SIG-M5 (cell line): ENCODE measurements around the gene PUS1.
"Not testable (repeated sequence)": the region's sequence is repeated elsewhere in the genome, so short reads cannot be mapped to it uniquely, and the experiment has no call there.

Experiments
- DNase-seq: peaks from one replicate; lab custom pipeline; 2025; lab: John Stamatoyannopoulos, UW

PUS1 gene

GRCh38 chr12:131938082-131938481, 9.0 kb downstream of the PUS1 start:
- DNase-seq = no peak

- no peak for DNase-seq
Observed at GRCh38 chr12:131939007-131939406, 9.9 kb downstream of the PUS1 start.

DNA sequence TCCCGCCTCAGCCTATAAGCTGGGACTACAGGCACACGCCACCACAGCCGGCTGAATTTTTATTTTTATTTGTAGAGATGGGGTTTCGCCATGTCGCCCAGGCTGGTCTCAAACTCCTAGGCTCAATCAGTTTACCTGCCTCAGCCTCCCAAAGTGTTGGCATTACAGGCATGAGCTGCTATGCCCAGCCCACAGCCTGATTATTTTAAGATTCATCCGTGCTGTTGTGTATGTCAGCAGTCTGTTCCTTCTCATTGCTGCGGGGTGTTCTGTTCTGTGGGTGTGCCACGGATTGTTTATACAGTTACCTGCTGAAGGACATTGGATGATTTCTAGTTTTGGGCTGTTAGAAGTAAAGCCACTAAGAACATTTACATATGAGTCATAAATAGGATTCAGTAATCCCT, 11.1 kb downstream of the PUS1 start:
- DNase-seq = no peak

DNA sequence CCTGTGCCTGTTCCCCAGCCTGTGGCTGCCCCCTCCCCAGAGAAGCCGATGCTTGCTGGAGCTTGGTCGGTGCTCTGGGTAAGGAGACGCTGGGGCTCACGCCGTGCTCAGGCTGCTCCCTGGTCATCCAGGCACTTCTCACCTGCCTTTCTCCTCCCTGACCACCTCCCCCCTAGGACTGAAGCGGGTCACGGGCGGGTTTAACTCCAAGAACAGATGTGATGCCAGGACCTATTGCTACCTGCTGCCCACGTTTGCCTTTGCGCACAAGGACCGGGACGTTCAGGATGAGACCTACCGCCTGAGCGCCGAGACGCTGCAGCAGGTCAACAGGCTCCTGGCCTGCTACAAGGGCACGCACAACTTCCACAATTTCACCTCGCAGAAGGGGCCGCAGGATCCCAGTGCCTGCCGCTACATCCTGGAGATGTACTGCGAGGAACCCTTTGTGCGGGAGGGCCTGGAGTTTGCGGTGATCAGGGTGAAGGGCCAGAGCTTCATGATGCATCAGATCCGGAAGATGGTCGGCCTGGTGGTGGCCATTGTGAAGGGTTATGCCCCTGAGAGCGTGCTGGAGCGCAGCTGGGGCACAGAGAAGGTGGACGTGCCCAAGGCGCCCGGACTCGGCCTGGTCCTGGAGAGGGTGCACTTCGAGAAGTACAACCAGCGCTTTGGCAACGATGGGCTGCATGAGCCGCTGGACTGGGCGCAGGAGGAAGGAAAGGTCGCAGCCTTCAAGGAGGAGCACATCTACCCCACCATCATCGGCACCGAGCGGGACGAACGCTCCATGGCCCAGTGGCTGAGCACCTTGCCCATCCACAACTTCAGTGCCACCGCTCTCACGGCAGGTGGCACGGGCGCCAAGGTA, 12.3 kb downstream of the PUS1 start:
- DNase-seq = no peak

DNA sequence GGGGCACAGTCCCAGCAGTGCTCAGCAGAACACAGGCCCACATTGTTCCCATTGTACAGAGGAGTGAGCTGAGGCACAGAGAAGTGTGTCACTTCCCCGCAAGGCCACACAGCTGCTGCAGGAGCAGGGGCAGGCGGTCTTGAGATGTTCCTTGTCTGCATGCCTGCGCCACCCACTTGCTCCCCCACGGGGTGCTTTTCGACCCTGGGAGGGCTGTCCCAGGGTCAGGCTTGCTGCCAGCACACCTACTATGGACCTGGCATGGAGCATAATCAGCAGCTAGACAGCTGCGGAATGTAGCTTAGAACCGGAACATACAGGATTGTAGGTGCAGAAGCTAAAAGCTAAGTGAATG, 12.9 kb downstream of the PUS1 start:
- DNase-seq = no peak

DNA sequence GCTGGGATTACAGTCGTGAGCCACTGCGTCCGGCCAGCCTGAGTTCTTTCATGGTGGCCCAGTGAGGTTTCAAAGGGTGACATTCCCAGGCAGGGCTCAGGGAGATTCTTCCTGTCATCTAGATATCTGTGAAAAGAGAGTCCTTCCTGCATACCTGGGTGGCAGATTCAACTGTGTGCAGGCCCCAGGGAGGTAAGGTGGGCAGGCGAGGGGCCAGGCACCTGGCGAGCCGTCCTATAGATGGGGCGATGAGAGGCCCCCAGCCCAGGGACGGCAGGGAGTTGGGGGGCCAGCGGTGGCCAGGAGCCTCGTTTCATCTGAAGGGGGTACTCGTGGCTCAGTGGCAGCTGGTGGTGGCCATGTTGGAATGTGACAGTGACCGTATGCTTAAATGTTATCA, 13.6 kb downstream of the PUS1 start:
- DNase-seq = no peak

- no peak for DNase-seq
Observed at GRCh38 chr12:131943389-131943788, 14.3 kb downstream of the PUS1 start.

DNA sequence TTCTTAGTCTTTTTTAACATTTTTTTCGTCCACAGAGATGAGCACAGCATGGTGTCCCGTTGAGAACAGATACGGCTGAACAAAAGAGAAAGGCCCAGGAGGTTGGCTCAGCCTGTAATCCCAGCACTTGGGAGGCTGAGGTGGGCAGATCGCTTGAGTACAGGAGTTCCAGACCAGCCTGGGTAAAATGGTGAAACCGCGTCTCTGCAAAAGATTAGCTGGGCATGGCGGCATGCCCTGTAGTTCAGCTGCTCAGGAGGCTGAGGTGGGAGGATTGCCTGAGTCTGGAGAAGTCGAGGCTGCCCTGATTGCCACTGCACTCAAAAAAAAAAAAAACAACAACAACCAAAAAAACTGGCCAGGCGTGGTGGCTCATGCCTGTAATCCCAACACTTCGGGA, 14.8 kb downstream of the PUS1 start:
- no peak for DNase-seq

DNA sequence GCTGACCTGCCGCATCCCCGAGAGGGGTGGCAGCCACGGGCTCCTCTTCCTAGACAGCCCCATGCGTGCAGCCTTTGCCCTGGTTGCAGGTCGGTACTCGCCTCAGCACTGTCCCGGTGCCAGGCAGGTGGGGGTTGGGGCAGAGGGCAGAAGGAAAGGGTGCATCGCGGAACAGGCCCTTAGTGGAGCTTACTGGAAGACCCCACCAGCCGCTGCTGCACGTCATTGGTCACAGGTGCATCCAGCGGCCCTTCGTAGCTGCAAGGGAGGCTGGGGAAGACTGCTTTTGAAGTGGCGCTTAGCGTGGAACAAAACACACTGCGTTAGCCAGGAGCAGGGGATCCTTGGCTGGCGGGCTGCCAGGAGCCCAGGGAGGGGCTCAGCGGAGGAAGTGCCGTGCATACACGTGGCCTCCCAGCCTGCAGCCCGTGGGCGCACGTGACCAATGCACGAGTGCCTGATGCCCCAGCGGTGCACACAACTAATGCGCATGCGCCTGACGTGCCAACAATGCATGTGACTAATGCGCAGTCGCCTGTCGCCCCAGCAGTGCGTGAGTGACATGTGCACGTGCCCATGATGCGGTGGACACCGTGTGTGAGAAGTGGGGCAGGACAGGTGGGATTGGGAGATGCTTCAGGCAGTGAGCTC, 15.7 kb downstream of the PUS1 start:
- DNase-seq = no peak

DNA sequence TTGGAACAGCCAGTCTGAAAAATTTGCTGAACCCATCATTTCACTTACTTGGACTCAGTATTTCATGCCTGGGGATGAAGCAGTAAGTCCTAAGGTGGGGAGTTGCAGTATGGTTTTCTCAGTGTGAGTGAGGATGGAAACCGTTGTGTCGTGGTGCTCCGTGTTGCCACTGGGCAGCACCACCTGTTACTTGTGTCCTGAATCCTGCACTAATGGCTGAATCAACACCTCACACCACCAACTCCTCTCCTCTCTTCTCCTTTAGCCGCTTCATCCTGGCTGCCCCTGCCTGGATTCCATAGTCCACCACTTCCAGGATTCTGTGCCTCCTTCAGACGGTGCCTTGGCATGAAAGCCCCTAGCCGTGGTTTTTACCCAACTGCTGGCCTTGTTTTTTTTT, 17.7 kb downstream of the PUS1 start:
- no peak for DNase-seq

GRCh38 chr12:131947482-131948027, 18.5 kb downstream of the PUS1 start:
- no peak for DNase-seq

DNA sequence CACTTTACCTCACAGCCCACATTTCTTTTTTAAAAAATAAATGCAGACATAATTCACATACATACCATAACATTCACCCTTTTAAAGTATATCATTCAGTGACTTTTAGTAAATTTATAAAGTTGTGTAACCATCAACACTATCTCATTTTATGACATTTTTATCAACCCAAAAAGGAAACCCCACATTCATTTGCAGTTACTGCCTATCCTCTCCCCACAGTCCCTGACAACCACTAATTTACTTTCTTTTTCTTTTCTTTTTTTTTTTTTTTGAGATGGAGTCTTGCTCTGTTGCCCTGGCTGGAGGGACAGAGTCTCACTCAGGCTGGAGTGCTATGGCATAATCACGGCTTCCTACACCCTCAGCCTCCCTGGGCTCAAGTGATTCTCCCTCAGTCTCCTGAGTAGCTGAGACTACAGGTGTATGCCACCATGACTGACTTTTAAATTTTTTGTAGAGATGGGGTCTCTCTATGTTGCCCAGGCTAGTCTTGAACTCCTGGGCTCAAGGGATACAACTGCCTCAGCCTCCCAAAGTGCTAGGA, 19.2 kb downstream of the PUS1 start:
- DNase-seq = no peak

- DNase-seq = not testable (repeated sequence)
Observed at GRCh38 chr12:131948713-131949430, 19.8 kb downstream of the PUS1 start.

DNA sequence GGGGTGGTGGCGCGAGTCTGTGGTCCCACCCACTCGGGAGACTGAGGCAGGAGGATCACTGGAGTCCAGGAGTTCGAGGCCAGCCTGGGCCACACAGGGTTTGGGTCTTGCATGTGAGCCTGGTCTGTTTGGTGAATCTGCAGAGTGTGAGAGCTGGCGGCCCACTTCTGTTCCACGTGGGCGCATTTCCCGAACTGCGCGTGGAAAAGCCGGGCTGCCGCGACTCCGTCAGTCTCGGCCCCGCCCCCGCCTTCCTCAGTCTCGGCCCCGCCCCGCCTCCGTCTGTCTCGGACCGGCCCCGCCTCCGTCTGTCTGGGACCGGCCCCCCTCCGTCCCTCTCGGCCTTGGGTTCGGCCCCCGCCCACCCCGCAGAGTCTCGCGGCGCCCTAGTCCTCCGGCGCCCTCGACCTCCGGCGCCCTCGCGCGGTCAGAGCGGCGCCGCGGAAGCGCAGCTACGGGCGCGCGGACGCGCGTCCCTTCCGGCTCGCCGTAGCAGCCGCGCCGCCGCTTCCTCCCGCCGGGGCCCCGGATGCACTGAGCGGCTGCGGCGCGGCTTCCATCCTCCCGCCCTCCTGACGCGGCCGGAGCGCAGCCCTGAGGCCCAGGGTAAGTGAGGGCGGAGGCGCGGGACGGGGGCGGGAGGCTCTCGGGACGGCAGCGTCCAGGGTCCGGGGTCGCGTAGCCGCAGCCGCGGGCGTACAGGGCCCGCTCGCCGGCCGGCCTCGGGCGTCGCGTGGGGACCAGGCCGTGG, 20.5 kb downstream of the PUS1 start, which contains the start of gene EP400:
TSS of gene EP400 (plus strand) at position 512 of the 751 bp plus-strand sequence. CDS start 10,678 bp downstream, outside the sequence.
- DNase-seq = peak; percentile 53

- no peak for DNase-seq
Observed at GRCh38 chr12:131950182-131950913, 21.3 kb downstream of the PUS1 start.

GRCh38 chr12:131953810-131954209, 24.7 kb downstream of the PUS1 start:
- DNase-seq = not testable (repeated sequence)

DNA sequence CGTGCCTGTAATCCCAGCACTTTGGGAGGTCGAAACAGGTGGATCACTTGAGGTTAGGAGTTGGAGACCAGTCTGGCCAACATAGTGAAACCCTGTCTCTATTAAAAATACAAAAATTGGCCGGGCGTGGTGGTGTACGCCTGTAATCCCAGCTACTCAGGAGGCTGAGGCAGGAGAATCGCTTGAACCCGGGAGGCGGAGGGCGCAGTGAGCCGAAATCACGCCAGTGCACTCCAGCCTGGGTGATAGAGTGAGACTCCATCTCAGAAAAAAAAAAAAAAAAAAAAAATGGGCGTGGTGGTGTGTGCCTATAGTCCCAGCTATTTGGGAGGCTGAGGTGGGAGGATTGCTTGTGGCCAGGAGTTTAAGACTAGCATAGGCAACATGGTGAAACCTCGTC, 25.4 kb downstream of the PUS1 start:
- not testable (repeated sequence) for DNase-seq

DNA sequence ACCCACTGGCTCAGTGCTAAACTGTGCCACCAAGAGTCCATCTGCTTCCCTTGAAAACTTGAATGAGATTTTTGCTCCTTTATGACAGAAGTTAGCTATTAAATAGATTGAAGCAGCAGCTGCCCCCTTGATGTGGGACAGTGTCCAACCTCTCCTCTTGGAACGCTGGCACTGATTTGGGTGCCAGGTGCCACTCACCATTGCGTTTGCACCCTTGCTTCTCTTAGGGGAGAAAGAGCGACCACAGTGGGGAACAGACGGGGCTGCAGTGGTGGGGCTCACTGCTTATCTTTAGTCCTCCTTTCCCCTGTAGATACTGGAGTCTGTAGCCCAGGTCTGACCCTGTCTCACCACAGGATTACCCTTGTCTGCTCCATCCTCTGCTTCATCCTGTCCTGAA, 30.0 kb downstream of the PUS1 start:
- no peak for DNase-seq

- DNase-seq = no peak
Observed at GRCh38 chr12:131959641-131960589, 30.8 kb downstream of the PUS1 start.
